ENCODE results near the gene FGFBP2. TPM values are rescaled to one million over a fixed set of nuclear protein-coding genes. Genes with fewer than 3 reads are reported as not detected.

The FGFBP2 gene
- total RNA-seq, 2 donors from 2014 or later = not detected

DNA sequence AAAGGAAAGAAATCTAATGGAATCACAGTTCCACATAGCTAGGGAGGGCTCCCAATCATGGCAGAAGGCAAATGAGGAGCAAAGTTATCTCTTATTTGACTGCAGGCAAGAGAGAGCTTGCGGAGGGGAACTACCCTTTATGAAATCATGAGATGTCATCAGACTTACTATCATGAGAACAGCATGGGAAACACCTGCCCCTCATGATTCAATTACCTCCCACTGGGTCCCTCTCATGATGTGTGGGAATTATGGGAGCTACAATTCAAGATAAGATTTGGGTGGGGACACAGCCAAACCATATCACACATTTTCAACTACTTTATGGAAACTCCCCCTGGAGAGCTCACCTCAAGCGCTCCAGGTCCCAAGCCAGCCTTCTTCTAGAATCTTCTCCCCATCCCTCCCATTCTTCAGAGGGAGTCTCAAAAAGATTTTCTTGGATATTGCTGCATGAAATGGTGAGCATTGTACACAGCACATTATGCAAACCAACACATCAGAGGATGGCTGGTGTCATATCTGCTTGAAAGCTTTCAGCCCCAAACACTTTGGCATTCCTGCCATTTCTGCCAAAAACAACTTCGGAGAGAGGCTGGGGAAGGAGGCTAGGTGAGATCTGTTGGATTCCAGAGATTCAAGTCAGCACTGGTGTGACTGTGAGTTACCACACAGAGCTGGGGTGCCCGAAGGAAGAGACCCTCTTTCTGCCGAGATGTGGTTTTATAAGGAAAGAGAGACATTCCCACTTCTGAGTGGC is 31.3 kb downstream of the FGFBP2 start:
- Histone ChIP-seq H3K4me3 (ENCODE audit: low read length) (no peak overlapping the region), H3K27me3 (ENCODE audit: control insufficient read depth, insufficient read depth, low read length, poor library complexity, severe bottlenecking) (no peaks in the 10 kb centered on the region), H3K9me3 (ENCODE audit: control insufficient read depth, low read length) (no peaks in the 10 kb centered on the region), H3K27ac (ENCODE audit: low read depth, low read length) (no peak overlapping the region), H3K36me3 (ENCODE audit: control insufficient read depth, insufficient read depth, low read length) (no peaks in the 10 kb centered on the region), H3K9ac (ENCODE audit: extremely low read depth, low read length, poor library complexity, severe bottlenecking) (no peak overlapping the region), H3K4me1 (ENCODE audit: control insufficient read depth, insufficient read depth, low read length) (no peaks in the 10 kb centered on the region)
- no peak for DNase-seq
- Mint-ChIP-seq H3K27ac (no peak overlapping the region), H3K27me3 (ENCODE audit: insufficient read depth) (no peaks in the 10 kb centered on the region), H3K9me3 (no peaks in the 10 kb centered on the region), H3K4me3 (no peak overlapping the region), H3K36me3 (ENCODE audit: low read depth) (no peaks in the 10 kb centered on the region), H3K4me1 (peaks cover 5% of the 10 kb centered on the region)
- 89% methylated on average over 5 of the region's 5 CpGs; no CpG with 5 or more reads in 1 of the 2 experiments for WGBS, 2 experiments (ENCODE audit: insufficient coverage in 1 of 2, insufficient read length in 1 of 2)
- TF ChIP-seq, protein P1, sequence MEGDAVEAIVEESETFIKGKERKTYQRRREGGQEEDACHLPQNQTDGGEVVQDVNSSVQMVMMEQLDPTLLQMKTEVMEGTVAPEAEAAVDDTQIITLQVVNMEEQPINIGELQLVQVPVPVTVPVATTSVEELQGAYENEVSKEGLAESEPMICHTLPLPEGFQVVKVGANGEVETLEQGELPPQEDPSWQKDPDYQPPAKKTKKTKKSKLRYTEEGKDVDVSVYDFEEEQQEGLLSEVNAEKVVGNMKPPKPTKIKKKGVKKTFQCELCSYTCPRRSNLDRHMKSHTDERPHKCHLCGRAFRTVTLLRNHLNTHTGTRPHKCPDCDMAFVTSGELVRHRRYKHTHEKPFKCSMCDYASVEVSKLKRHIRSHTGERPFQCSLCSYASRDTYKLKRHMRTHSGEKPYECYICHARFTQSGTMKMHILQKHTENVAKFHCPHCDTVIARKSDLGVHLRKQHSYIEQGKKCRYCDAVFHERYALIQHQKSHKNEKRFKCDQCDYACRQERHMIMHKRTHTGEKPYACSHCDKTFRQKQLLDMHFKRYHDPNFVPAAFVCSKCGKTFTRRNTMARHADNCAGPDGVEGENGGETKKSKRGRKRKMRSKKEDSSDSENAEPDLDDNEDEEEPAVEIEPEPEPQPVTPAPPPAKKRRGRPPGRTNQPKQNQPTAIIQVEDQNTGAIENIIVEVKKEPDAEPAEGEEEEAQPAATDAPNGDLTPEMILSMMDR (conservative IDR thresholded peaks at IDR 0.05) = no peak

DNA sequence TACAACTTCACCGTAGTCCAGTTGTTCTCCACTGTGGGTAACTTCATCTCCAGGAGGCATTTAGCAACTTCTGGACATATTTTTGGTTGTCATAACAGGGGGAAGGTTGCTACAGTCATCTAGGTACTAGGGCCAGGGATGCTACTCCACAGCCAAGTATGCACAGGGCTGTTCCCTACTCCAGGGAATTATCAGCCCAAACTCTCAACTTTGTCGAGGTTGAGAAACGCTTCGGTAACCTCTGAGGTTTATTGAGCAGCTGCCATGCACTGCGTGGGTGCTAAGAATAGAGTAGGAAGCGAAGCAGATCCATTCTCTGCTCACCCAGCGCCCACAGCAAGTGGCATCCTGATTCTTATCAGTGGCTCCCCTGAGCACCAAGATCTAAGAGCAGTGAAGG is 32.7 kb downstream of the FGFBP2 start:
- H3K9me3 Mint-ChIP-seq = no peaks in the 10 kb centered on the region
- Histone ChIP-seq H3K27ac (ENCODE audit: low read depth, low read length) (no peak overlapping the region), H3K36me3 (ENCODE audit: control insufficient read depth, insufficient read depth, low read length) (no peaks in the 10 kb centered on the region), H3K4me3 (ENCODE audit: low read length) (no peak overlapping the region), H3K9me3 (ENCODE audit: control insufficient read depth, low read length) (no peaks in the 10 kb centered on the region), H3K4me1 (ENCODE audit: control insufficient read depth, insufficient read depth, low read length) (no peaks in the 10 kb centered on the region), H3K27me3 (ENCODE audit: control insufficient read depth, insufficient read depth, low read length, poor library complexity, severe bottlenecking) (no peaks in the 10 kb centered on the region), H3K9ac (ENCODE audit: extremely low read depth, low read length, poor library complexity, severe bottlenecking) (no peak overlapping the region)
- H3K27me3 Mint-ChIP-seq (ENCODE audit: insufficient read depth) = no peaks in the 10 kb centered on the region
- H3K4me1 Mint-ChIP-seq = peaks cover 5% of the 10 kb centered on the region
- WGBS, 2 experiments (ENCODE audit: insufficient coverage in 1 of 2, insufficient read length in 1 of 2) = 95 to 100% methylated on average over 2 to 7 of the region's 7 CpGs
- TF ChIP-seq, protein P1 (conservative IDR thresholded peaks at IDR 0.05) = no peak
- no peak for DNase-seq
- H3K4me3 Mint-ChIP-seq = no peak overlapping the region
- no peaks in the 10 kb centered on the region for H3K36me3 Mint-ChIP-seq (ENCODE audit: low read depth)
- no peak overlapping the region for H3K27ac Mint-ChIP-seq

DNA sequence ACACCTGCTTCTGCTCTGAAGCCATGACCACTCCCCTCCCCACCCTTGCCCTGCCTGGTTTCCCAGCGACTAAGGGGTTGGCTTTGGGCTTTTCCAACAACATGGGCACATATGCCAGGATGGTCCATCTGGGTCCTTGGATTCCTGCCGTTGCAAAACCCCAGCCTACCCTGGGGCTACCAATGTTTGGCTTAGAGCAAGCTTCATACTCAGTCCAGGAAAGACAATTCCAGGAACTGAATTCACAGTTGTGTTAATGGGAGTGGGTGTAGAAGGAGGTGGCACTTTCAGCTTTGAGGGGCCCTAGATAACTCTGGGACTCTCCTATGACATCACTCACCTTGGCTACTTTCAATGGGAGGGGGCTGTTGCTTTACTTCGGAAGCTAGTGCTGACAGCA is 33.4 kb downstream of the FGFBP2 start:
- no peaks in the 10 kb centered on the region for H3K9me3 ChIP-seq (ENCODE audit: control insufficient read depth, low read length)
- peaks cover 5% of the 10 kb centered on the region for H3K4me1 Mint-ChIP-seq
- no peak overlapping the region for H3K27ac ChIP-seq (ENCODE audit: low read depth, low read length)
- WGBS, 2 experiments (ENCODE audit: insufficient coverage in 1 of 2, insufficient read length in 1 of 2) = 81 to 100% methylated on average over 1 to 3 of the region's 3 CpGs
- H3K9ac ChIP-seq (ENCODE audit: extremely low read depth, low read length, poor library complexity, severe bottlenecking) = no peak overlapping the region
- no peaks in the 10 kb centered on the region for H3K36me3 Mint-ChIP-seq (ENCODE audit: low read depth)
- TF ChIP-seq, protein P1 (conservative IDR thresholded peaks at IDR 0.05) = no peak
- no peaks in the 10 kb centered on the region for H3K27me3 ChIP-seq (ENCODE audit: control insufficient read depth, insufficient read depth, low read length, poor library complexity, severe bottlenecking)
- no peaks in the 10 kb centered on the region for H3K36me3 ChIP-seq (ENCODE audit: control insufficient read depth, insufficient read depth, low read length)
- no peaks in the 10 kb centered on the region for H3K9me3 Mint-ChIP-seq
- H3K27me3 Mint-ChIP-seq (ENCODE audit: insufficient read depth) = no peaks in the 10 kb centered on the region
- H3K27ac Mint-ChIP-seq = no peak overlapping the region
- no peak overlapping the region for H3K4me3 Mint-ChIP-seq
- no peak for DNase-seq
- no peaks in the 10 kb centered on the region for H3K4me1 ChIP-seq (ENCODE audit: control insufficient read depth, insufficient read depth, low read length)
- H3K4me3 ChIP-seq (ENCODE audit: low read length) = no peak overlapping the region
